PC-3 (cell line): Measurements from ENCODE around the gene HCN3. TPM values are rescaled to one million over a fixed set of nuclear protein-coding genes. Genes with fewer than 3 reads are reported as not detected.
"Not testable (repeated sequence)": the region's sequence is repeated elsewhere in the genome, so short reads cannot be mapped to it uniquely, and the experiment has no call there.

Experiments
- ATAC-seq: fragments of 200-7000 bp; cut with Tn5 transposase; 2 replicates; pipeline ENCODE4 v1.9.1; 2020; ENCODE audit warnings: mild to moderate bottlenecking, moderate library complexity
- BruUV-seq: library from RNA; stranded (reverse); fragments of 400-500 nt; replicated peaks from 2 replicates; lab custom pipeline; 2021; lab: Mats Ljungman, UMichigan
- CTCF ChIA-PET: fragments of 300-600 bp; sonication (Branson Sonifier 250); formaldehyde crosslinking; loops from one replicate; lab custom pipeline; 2022; ENCODE audit warnings: antibody characterized with exemption; lab: Charles Lee
- POLR2A ChIA-PET: fragments of 300-600 bp; sonication (Branson Sonifier 250); formaldehyde crosslinking; loops from one replicate; lab custom pipeline; 2022; ENCODE audit warnings: antibody characterized with exemption; ENCODE audit not compliant: unreplicated experiment; lab: Charles Lee
- DNase-seq: peaks from one replicate; pipeline ENCODE4 v3.0.0-alpha.2; 2015
- H2AFZ ChIP-seq: fragments of 300-600 bp; sonication (generic); 2 replicates; pipeline ENCODE4 v1.6.0; 2016; ENCODE audit warnings: antibody characterized with exemption, low read length
- H3F3A ChIP-seq: fragments of 300-600 bp; sonication (generic); one replicate; pipeline ENCODE4 v1.6.0; 2017; ENCODE audit warnings: antibody characterized with exemption, low read length, control low read depth, mild to moderate bottlenecking; ENCODE audit not compliant: unreplicated experiment
- H3K27ac ChIP-seq: fragments of 300-600 bp; sonication (generic); 2 replicates; pipeline ENCODE4 v1.5.1; 2016; ENCODE audit warnings: mild to moderate bottlenecking, low read length
- H3K27me3 ChIP-seq: fragments of 300-600 bp; sonication (generic); 2 replicates; pipeline ENCODE4 v1.6.1; 2016; ENCODE audit warnings: low read length, mixed read lengths
- H3K36me3 ChIP-seq: fragments of 300-600 bp; sonication (generic); 2 replicates; pipeline ENCODE4 v1.6.1; 2016; ENCODE audit warnings: low read depth, mixed run types, low read length, mixed read lengths
- H3K4me1 ChIP-seq: fragments of 300-600 bp; sonication (generic); 2 replicates; pipeline ENCODE4 v1.5.1; 2016; ENCODE audit warnings: low read length; ENCODE audit not compliant: insufficient read depth
- H3K4me2 ChIP-seq: fragments of 300-600 bp; sonication (generic); 2 replicates; pipeline ENCODE4 v1.6.0; 2016; ENCODE audit warnings: low read length
- H3K4me3 ChIP-seq: fragments of 300-600 bp; sonication (generic); 2 replicates; pipeline ENCODE4 v1.5.1; 2016; ENCODE audit warnings: mild to moderate bottlenecking, low read length, mixed read lengths
- H3K79me2 ChIP-seq: fragments of 300-600 bp; sonication (generic); 2 replicates; pipeline ENCODE4 v1.6.1; 2017; ENCODE audit warnings: low read length, mixed read lengths
- H3K9ac ChIP-seq: fragments of 300-600 bp; sonication (generic); 2 replicates; pipeline ENCODE4 v1.6.0; 2016; ENCODE audit warnings: mild to moderate bottlenecking, low read length
- H3K9me2 ChIP-seq: fragments of 300-600 bp; sonication (generic); replicated peaks from 2 replicates; pipeline ENCODE4 v1.6.1; 2016; ENCODE audit warnings: mixed run types, low read length, mixed read lengths
- H3K9me3 ChIP-seq: fragments of 300-600 bp; sonication (generic); 2 replicates; pipeline ENCODE4 v1.6.1; 2016; ENCODE audit warnings: low read length, mixed read lengths
- H4K20me1 ChIP-seq: fragments of 300-600 bp; sonication (generic); 2 replicates; pipeline ENCODE4 v1.6.1; 2016; ENCODE audit warnings: low read length, mixed read lengths
- CTCF ChIP-seq: fragments of 300-600 bp; sonication (generic); conservative IDR thresholded peaks from 2 replicates; pipeline ENCODE4 v1.5.1; 2017; ENCODE audit warnings: antibody characterized with exemption, low read depth, mild to moderate bottlenecking, low read length
- EZH2 ChIP-seq: fragments of 300-600 bp; sonication (generic); IDR thresholded peaks from one replicate; pipeline ENCODE4 v1.6.1; 2017; ENCODE audit warnings: antibody characterized with exemption, mild to moderate bottlenecking, low read length; ENCODE audit not compliant: unreplicated experiment
- EZH2phosphoT487 ChIP-seq: fragments of 300-600 bp; sonication (generic); IDR thresholded peaks from 2 replicates; pipeline ENCODE4 v1.6.1; 2018; ENCODE audit warnings: mild to moderate bottlenecking, antibody characterized with exemption, low read length, borderline replicate concordance
- intact Hi-C: fragments of 100-400 bp; cut with micrococcal nuclease; formaldehyde crosslinking; loops from 2 replicates; pipeline ENCODE4 v1.9.0; 2023
- total RNA-seq: library from RNA; depleted of rRNA; stranded (reverse); fragments of >200 nt; gene quantifications from 2 replicates; pipeline ENCODE4 v1.2.3, GENCODE V29; 2014

Gene HCN3
- total RNA-seq, 1 experiment from 2014 or later: 1.9 TPM

GRCh38 chr1:155233502-155233901, 43.8 kb upstream of the HCN3 start:
- H3K36me3 ChIP-seq, intact Hi-C loops, H3F3A ChIP-seq, H3K4me1 ChIP-seq, H3K79me2 ChIP-seq, H3K27me3 ChIP-seq, H3K27ac ChIP-seq, H3K9me3 ChIP-seq, H3K4me2 ChIP-seq, BruUV-seq, H2AFZ ChIP-seq, H3K9me2 ChIP-seq, H3K9ac ChIP-seq, POLR2A ChIA-PET, H3K4me3 ChIP-seq, CTCF ChIA-PET, DNase-seq, H4K20me1 ChIP-seq: not testable (repeated sequence)
- ATAC-seq: peak; percentile 32; the same call in 1 of the 2 replicates

GRCh38 chr1:155235375-155235774, 41.9 kb upstream of the HCN3 start:
- H4K20me1 ChIP-seq, POLR2A ChIA-PET, BruUV-seq, H3K4me2 ChIP-seq, DNase-seq, H3K4me1 ChIP-seq, intact Hi-C loops, H3K36me3 ChIP-seq, H3K9me2 ChIP-seq, H3K9me3 ChIP-seq, ATAC-seq, H2AFZ ChIP-seq, H3F3A ChIP-seq, H3K27me3 ChIP-seq, H3K79me2 ChIP-seq, H3K9ac ChIP-seq, H3K27ac ChIP-seq, CTCF ChIA-PET, H3K4me3 ChIP-seq: not testable (repeated sequence)

GRCh38 chr1:155236451-155236850, 40.8 kb upstream of the HCN3 start:
- no TSS peak for BruUV-seq
- no peak for ATAC-seq
- H4K20me1 ChIP-seq: no peaks in the 10 kb centered on the region

More at GRCh38 chr1:155236451-155236850, 40.8 kb upstream of the HCN3 start:
- peaks cover 5% of the 10 kb centered on the region; the same call in 1 of the 2 replicates for H3K36me3 ChIP-seq
- H3K27me3 ChIP-seq: no peaks in the 10 kb centered on the region
- POLR2A ChIA-PET: no interaction called here
- peak; percentile 42 for DNase-seq
- no peaks in the 10 kb centered on the region for H3K9me3 ChIP-seq
- no peak overlapping the region for H3K4me2 ChIP-seq
- CTCF ChIA-PET: interaction anchor here (0.6 kb wide), 1 partner anchor 43 kb away, joined by 4 read pairs; no protein-coding TSS in a partner anchor
- no peak overlapping the region for H3K27ac ChIP-seq
- no peak overlapping the region for H3K4me3 ChIP-seq
- TF ChIP-seq EZH2 (no peak), EZH2phosphoT487 (no peak), CTCF (no peak)
- H2AFZ ChIP-seq: no peak overlapping the region
- H3K9me2 ChIP-seq: no peaks in the 10 kb centered on the region
- H3K79me2 ChIP-seq: no peaks in the 10 kb centered on the region
- H3K9ac ChIP-seq: no peak overlapping the region
- H3F3A ChIP-seq: no peaks in the 10 kb centered on the region
- H3K4me1 ChIP-seq: peaks cover 8% of the 10 kb centered on the region
- intact Hi-C loops: no loop called here
